ENCODE measurements around the gene ADGRV1.

Gene ADGRV1

GRCh38 chr5:91104062-91104448, 545.5 kb downstream of the ADGRV1 start:
- DNase-seq (ENCODE audit: low read depth in 3 of 3): no peak

- DNase-seq (ENCODE audit: low read depth in 3 of 3): no peak
These were observed 548.4 kb downstream of the ADGRV1 start for GRCh38 chr5:91106842-91107511.

GRCh38 chr5:91109634-91110033, 551.0 kb downstream of the ADGRV1 start:
- no peak for DNase-seq (ENCODE audit: low read depth in 3 of 3)

DNA sequence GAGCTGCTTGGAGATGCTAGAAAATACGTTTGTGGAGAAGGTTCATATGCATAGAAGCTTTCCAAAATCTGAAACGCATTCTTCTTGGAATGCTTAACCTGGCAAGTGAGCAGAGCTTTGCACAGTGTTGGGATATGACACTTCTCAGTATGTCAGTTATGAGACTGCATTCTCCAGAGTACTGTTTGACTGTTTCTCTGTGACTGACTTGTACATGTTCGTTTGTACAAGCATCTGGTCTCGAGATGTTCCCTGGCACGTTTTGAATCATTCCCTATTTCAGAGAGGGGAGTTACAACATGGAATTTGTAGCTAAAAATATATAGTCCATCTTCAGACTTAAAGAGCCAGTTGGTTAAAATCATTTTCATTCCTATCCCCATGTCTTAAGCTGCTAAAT, 552.1 kb downstream of the ADGRV1 start:
- DNase-seq (ENCODE audit: low read depth in 3 of 3): no peak

GRCh38 chr5:91111473-91112238, 553.1 kb downstream of the ADGRV1 start:
- DNase-seq (ENCODE audit: low read depth in 3 of 3): no peak

DNA sequence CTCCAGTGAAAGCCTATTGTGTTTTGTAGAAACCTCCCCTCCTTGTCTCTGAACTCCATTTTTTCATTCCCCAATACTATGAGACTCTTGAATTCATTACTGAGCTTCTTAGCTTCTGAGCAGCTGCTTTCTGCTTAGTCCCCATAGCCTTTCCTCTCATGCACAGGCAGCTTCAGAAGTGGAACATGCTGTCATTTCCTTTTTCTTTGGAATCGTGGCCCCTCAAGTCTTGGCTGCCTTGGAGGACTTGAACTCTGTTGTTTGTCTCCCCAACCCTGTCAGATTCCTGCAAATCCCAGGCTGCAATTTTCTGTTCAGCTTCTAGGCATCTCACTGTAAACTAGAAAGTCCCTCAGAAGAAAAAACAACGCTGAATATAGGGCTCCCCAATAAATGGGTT, 556.1 kb downstream of the ADGRV1 start:
- no peak for DNase-seq (ENCODE audit: low read depth in 3 of 3)

DNA sequence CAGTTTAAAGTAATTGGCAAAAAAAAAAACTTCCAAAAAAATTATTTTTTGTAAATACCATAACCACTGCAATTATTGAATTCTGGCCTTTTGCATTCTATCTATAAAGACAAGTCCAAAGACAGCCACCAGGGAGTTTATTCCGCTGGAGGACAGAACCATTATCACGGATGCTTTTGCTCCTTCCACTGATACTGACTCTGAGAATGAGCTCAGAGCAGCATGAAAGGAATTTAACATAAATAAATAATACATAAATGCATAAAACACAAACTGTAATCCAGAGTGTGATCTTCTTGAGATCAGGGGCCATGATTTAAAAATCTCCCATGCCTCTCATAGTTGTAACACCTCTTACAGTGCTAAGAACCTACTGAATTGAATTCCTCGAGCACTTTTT, 559.8 kb downstream of the ADGRV1 start:
- no peak for DNase-seq (ENCODE audit: low read depth in 3 of 3)

DNA sequence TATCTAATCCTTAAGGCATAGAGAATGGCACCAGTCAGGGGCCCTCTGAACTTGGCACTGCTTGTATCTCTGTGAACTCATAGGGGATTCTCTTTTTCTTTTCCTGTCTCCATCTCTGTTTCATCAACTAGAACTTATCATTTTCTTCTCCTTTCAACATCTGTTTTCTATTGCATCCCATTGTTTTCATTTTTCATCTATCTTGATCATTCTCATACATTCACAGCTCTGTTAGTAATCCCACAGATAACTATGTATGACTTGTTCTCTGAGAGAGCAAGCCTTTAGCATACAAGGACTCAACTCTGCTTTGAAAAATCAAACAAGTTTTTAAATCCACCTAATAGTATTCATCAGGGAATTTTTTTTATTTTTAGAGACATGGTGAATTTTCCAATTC, 560.2 kb downstream of the ADGRV1 start:
- DNase-seq (ENCODE audit: low read depth in 3 of 3): no peak

DNA sequence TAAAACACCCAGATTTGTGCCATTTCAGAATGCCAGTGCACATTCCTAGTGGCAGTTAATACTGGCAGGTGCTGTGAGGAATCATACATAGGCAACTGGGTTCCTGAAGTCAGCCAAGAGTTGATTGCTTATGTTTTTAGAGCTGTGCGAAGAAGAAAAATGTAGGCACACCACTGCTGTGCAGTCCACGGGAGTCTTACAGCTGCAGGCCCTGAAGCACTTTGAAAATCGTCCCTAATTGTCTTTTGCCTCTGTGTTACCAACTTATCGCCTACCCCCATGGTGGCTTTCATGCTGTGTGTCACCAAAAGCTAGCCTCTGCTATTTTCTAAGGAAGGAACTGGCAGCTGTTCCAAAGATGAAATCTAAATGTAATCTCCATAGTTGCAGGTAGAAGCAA, 560.6 kb downstream of the ADGRV1 start:
- DNase-seq (ENCODE audit: low read depth in 3 of 3): no peak

- no peak for DNase-seq (ENCODE audit: low read depth in 3 of 3)
These were observed 561.6 kb downstream of the ADGRV1 start for GRCh38 chr5:91119981-91120850.

- DNase-seq (ENCODE audit: low read depth in 3 of 3): no peak
These were observed 562.9 kb downstream of the ADGRV1 start for GRCh38 chr5:91121347-91121993.

- no peak for DNase-seq (ENCODE audit: low read depth in 3 of 3)
These were observed 564.1 kb downstream of the ADGRV1 start for GRCh38 chr5:91122651-91123050.

DNA sequence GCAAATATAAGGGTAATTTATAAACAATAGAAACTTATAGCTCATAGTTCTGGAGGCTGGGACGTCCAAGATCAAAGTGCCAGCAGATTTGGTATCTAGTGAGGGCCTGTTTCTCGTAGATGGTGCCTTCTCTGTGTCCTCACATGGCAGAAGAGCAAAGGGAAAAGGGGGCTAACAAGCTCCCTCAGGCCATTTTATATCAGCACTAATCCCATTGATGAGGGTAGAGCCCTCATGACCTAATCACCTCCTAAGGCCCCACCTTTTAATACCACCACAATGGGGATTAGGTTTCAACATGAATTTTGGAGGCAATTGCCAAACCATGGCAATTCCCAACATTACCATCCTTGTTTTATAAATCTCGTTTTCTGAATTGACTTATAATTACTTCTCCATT, 564.7 kb downstream of the ADGRV1 start:
- no peak for DNase-seq (ENCODE audit: low read depth in 3 of 3)

DNA sequence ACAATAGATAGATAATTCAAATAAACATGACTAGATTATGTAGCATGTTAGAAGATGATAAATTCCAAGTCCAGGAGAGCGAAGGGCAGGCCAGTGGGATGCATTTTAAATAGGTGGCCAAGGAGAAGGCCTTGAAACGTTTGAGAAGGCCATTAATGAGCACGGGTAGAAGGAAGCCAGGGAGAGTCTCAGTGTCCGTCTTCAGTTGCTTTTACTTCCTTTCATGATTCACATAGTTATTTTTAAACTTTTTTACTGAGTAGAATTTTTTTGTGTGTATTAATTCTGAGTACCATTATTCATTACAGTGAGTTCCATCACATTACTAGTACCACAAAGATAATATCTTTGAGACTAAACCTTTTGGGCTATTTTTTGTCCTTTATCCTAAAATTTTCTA, 565.3 kb downstream of the ADGRV1 start:
- DNase-seq (ENCODE audit: low read depth in 3 of 3): no peak

DNA sequence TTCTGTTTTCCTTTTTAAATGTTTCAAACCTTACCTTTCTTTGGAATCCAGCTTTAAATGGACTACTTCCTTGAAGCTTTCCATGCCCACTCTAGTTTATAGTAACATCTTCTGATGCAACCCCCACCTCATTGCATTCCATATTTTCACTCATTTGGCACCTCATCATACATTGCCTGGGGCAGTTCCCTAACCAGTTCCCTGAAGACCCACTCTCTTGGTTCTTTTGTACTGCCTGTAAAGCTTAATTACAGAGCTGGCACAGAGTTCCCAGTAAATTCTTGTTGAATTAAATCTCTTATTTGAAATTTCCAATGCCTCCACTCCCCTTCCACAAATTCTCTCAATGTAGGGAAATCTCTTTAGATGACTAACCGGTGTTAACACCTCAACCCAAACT, 567.3 kb downstream of the ADGRV1 start:
- no peak for DNase-seq (ENCODE audit: low read depth in 3 of 3)

GRCh38 chr5:91126448-91126847, 567.9 kb downstream of the ADGRV1 start:
- DNase-seq (ENCODE audit: low read depth in 3 of 3): no peak

GRCh38 chr5:91126888-91127287, 568.3 kb downstream of the ADGRV1 start:
- DNase-seq (ENCODE audit: low read depth in 3 of 3): no peak

DNA sequence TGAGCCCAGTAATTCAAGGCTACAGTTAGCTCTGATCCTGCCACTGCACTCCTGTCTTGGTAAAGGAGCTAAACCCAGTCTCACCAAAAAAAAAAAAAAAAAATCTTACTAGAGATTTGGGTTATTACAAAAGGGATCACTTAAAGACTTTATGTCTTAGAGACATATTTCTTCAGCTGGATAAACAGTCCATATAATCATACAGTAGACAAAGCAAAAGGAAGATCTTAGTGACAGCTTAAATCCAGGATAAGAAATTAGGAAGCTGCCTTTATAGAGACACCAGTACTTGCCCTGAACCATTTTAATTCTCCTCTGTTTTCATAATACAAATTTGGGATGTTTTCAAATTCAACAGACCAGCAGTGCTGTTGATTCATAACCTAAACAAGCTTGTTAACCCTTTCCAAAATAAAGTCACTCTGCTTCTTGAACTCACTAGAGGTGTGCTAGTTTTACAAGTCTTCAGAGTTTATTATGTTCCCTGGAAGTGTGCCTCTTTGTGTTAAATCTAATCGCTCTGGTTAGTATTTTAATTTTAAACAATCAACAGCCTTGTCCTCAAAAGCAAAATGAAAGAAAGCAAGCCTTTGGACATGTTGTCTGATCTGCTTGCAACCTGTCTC, 569.0 kb downstream of the ADGRV1 start:
- no peak for DNase-seq (ENCODE audit: low read depth in 3 of 3)

- DNase-seq (ENCODE audit: low read depth in 3 of 3): no peak
These were observed 570.0 kb downstream of the ADGRV1 start for GRCh38 chr5:91128604-91129003.

DNA sequence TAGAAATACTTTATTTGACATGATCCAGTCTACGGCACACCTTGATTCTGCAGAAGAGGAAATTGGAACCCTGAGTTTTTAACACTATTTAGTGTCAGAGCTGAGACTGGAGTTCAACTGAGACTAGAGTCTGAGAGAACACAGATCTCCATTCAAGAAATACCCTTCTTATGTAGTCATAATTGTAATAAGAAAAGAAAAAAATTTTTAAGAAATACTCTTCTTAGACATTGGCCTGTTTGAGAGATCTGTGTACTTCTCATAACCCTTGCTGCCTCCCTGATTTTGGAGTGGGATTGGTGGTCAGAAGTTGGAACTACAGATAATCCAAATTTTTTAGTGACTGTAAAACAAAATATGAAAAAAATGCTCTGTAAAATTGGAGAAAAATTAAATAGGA, 571.2 kb downstream of the ADGRV1 start:
- DNase-seq (ENCODE audit: low read depth in 3 of 3): no peak

DNA sequence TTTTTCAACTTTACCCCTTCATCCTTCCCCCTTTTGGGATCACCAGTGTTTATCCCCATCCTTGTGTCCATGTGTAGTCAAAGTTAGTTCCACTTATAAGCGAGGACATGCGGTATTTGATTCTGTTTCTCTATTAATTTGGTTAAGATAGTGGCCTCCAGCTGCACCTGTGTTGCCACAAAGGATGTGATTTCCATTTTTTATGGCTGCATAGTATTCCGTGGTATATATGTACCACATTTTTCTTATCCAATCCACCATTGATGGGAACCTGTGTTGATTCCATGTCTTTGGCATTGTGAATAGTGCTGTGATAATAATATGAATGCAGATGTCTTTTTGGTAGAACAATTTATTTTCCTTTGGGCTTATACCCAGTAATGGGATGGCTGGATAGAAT, 572.2 kb downstream of the ADGRV1 start:
- DNase-seq (ENCODE audit: low read depth in 3 of 3): no peak

GRCh38 chr5:91132550-91132949, 574.0 kb downstream of the ADGRV1 start:
- DNase-seq (ENCODE audit: low read depth in 3 of 3): no peak
